SJSA1 (cell line): ENCODE measurements around the gene SBF2. TPM values are rescaled to one million over a fixed set of nuclear protein-coding genes. Genes with fewer than 3 reads are reported as not detected.

Source experiments
- DNase-seq, 2 experiments: peaks; one replicate each; pipeline ENCODE4 v3.0.0-alpha.2; 2015 to 2020; ENCODE audit warnings: low spot score in 2 of 2, low read depth in 1 of 2
- H3K27ac ChIP-seq: fragments of 250-450 bp; sonication (Bioruptor Pico); 2 replicates; pipeline ENCODE4 v1.5.1; 2020; ENCODE audit warnings: mild to moderate bottlenecking, moderate library complexity
- H3K27me3 ChIP-seq: fragments of 250-450 bp; sonication (Bioruptor Pico); replicated peaks from 2 replicates; pipeline ENCODE4 v1.5.1; 2020; ENCODE audit warnings: mild to moderate bottlenecking, moderate library complexity
- H3K36me3 ChIP-seq: fragments of 250-450 bp; sonication (Bioruptor Pico); 2 replicates; pipeline ENCODE4 v1.5.1; 2020; ENCODE audit warnings: mild to moderate bottlenecking
- H3K4me1 ChIP-seq: fragments of 250-450 bp; sonication (Bioruptor Pico); replicated peaks from 2 replicates; pipeline ENCODE4 v1.6.1; 2021; ENCODE audit warnings: mild to moderate bottlenecking
- H3K4me3 ChIP-seq: fragments of 250-450 bp; sonication (Bioruptor Pico); 2 replicates; pipeline ENCODE4 v1.5.1; 2020; ENCODE audit warnings: mild to moderate bottlenecking
- H3K9me3 ChIP-seq: fragments of 250-450 bp; sonication (Bioruptor Pico); replicated peaks from 2 replicates; pipeline ENCODE4 v1.5.1; 2020; ENCODE audit warnings: mild to moderate bottlenecking
- total RNA-seq: library from RNA; depleted of rRNA; stranded (reverse); fragments of >200 nt; shearing (Covaris generic); gene quantifications from 2 replicates; pipeline ENCODE4 v1.2.3, GENCODE V29; 2014

SBF2 gene
- total RNA-seq, 1 experiment from 2014 or later, result 29.7 TPM

GRCh38 chr11:9875399-9875798, 418.6 kb downstream of the SBF2 start:
- DNase-seq, result no peak
- no peaks in the 10 kb centered on the region for H3K27me3 ChIP-seq
- H3K4me1 ChIP-seq, result no peaks in the 10 kb centered on the region
- no peak overlapping the region for H3K4me3 ChIP-seq
- H3K27ac ChIP-seq, result no peak overlapping the region
- no peaks in the 10 kb centered on the region; the same call in 1 of the 2 replicates for H3K9me3 ChIP-seq
- no peaks in the 10 kb centered on the region for H3K36me3 ChIP-seq

GRCh38 chr11:9874466-9874865, 419.6 kb downstream of the SBF2 start:
- no peaks in the 10 kb centered on the region for H3K36me3 ChIP-seq
- no peaks in the 10 kb centered on the region for H3K4me1 ChIP-seq
- no peak overlapping the region for H3K27ac ChIP-seq
- DNase-seq, result no peak
- no peak overlapping the region for H3K4me3 ChIP-seq
- H3K9me3 ChIP-seq, result no peaks in the 10 kb centered on the region; the same call in 1 of the 2 replicates
- H3K27me3 ChIP-seq, result no peaks in the 10 kb centered on the region

- no peak for DNase-seq
- Histone ChIP-seq H3K36me3 (no peaks in the 10 kb centered on the region), H3K4me3 (no peak overlapping the region), H3K27me3 (no peaks in the 10 kb centered on the region), H3K4me1 (no peaks in the 10 kb centered on the region), H3K9me3 (no peaks in the 10 kb centered on the region), H3K27ac (no peak overlapping the region)
Observed at GRCh38 chr11:9868641-9869040, 425.4 kb downstream of the SBF2 start.

- Histone ChIP-seq H3K36me3 (no peaks in the 10 kb centered on the region; the same call in 1 of the 2 replicates), H3K4me1 (peaks cover 31% of the 10 kb centered on the region), H3K9me3 (no peaks in the 10 kb centered on the region), H3K27ac (no peak overlapping the region), H3K4me3 (no peak overlapping the region), H3K27me3 (no peaks in the 10 kb centered on the region)
- no peak for DNase-seq
Observed at GRCh38 chr11:9862981-9863380, 431.0 kb downstream of the SBF2 start.

- peaks cover 35% of the 10 kb centered on the region for H3K4me1 ChIP-seq
- no peaks in the 10 kb centered on the region for H3K9me3 ChIP-seq
- H3K27me3 ChIP-seq, result no peaks in the 10 kb centered on the region
- H3K4me3 ChIP-seq, result no peak overlapping the region
- H3K36me3 ChIP-seq, result no peaks in the 10 kb centered on the region; the same call in 1 of the 2 replicates
- DNase-seq, result peak; percentile 70 to 73
- H3K27ac ChIP-seq, result no peak overlapping the region
Observed at GRCh38 chr11:9861860-9862725, 431.9 kb downstream of the SBF2 start.

- Histone ChIP-seq H3K36me3 (peaks cover 8% of the 10 kb centered on the region; the same call in 1 of the 2 replicates), H3K4me1 (peaks cover 36% of the 10 kb centered on the region), H3K9me3 (no peaks in the 10 kb centered on the region), H3K4me3 (no peak overlapping the region), H3K27ac (no peak overlapping the region), H3K27me3 (no peaks in the 10 kb centered on the region)
- peak in 1 of 2 experiments; percentile 28 for DNase-seq
Observed at GRCh38 chr11:9859554-9860305, 434.3 kb downstream of the SBF2 start.

GRCh38 chr11:9858822-9859221, 435.2 kb downstream of the SBF2 start:
- H3K27me3 ChIP-seq, result no peaks in the 10 kb centered on the region
- peak in 1 of 2 experiments; percentile 45 for DNase-seq
- peaks cover 36% of the 10 kb centered on the region for H3K4me1 ChIP-seq
- H3K4me3 ChIP-seq, result no peak overlapping the region
- peaks cover 8% of the 10 kb centered on the region; the same call in 1 of the 2 replicates for H3K36me3 ChIP-seq
- H3K9me3 ChIP-seq, result no peaks in the 10 kb centered on the region
- H3K27ac ChIP-seq, result peak overlapping the region; percentile 4; the same call in 1 of the 2 replicates

GRCh38 chr11:9858218-9858617, 435.8 kb downstream of the SBF2 start:
- Histone ChIP-seq H3K4me3 (no peak overlapping the region), H3K27ac (peak overlapping the region; percentile 4), H3K27me3 (no peaks in the 10 kb centered on the region), H3K4me1 (peaks cover 40% of the 10 kb centered on the region), H3K36me3 (peaks cover 8% of the 10 kb centered on the region; the same call in 1 of the 2 replicates), H3K9me3 (no peaks in the 10 kb centered on the region)
- no peak for DNase-seq

- H3K27ac ChIP-seq, result no peak overlapping the region
- no peak for DNase-seq
Observed at GRCh38 chr11:9855579-9856287, 438.3 kb downstream of the SBF2 start.

GRCh38 chr11:9853929-9854552, 440.0 kb downstream of the SBF2 start:
- H3K4me3 ChIP-seq, result no peak overlapping the region
- H3K36me3 ChIP-seq, result peaks cover 14% of the 10 kb centered on the region; the same call in 1 of the 2 replicates
- no peak for DNase-seq
- H3K4me1 ChIP-seq, result peaks cover 41% of the 10 kb centered on the region
- no peak overlapping the region for H3K27ac ChIP-seq
- no peaks in the 10 kb centered on the region for H3K27me3 ChIP-seq
- no peaks in the 10 kb centered on the region for H3K9me3 ChIP-seq

More at GRCh38 chr11:9855579-9856287, 438.3 kb downstream of the SBF2 start:
- Histone ChIP-seq H3K9me3 (no peaks in the 10 kb centered on the region), H3K36me3 (peaks cover 8% of the 10 kb centered on the region; the same call in 1 of the 2 replicates), H3K27me3 (no peaks in the 10 kb centered on the region), H3K4me3 (no peak overlapping the region), H3K4me1 (peaks cover 51% of the 10 kb centered on the region)

GRCh38 chr11:9852465-9852864, 441.6 kb downstream of the SBF2 start:
- H3K27me3 ChIP-seq, result no peaks in the 10 kb centered on the region
- peak in 1 of 2 experiments; percentile 74 for DNase-seq
- peak overlapping the region; percentile 52 for H3K27ac ChIP-seq
- H3K4me1 ChIP-seq, result peaks cover 30% of the 10 kb centered on the region
- no peak overlapping the region for H3K4me3 ChIP-seq
- H3K9me3 ChIP-seq, result no peaks in the 10 kb centered on the region
- peaks cover 14% of the 10 kb centered on the region; the same call in 1 of the 2 replicates for H3K36me3 ChIP-seq

- Histone ChIP-seq H3K9me3 (no peaks in the 10 kb centered on the region), H3K27me3 (no peaks in the 10 kb centered on the region), H3K36me3 (peaks cover 20% of the 10 kb centered on the region), H3K27ac (peak overlapping the region; percentile 52), H3K4me3 (no peak overlapping the region), H3K4me1 (peaks cover 26% of the 10 kb centered on the region)
- DNase-seq, result peak in 1 of 2 experiments; percentile 23
Observed at GRCh38 chr11:9851366-9851765, 442.7 kb downstream of the SBF2 start.
